H9 (cell line): ENCODE results near the gene ZNF180. TPM values are rescaled to one million over a fixed set of nuclear protein-coding genes. Genes with fewer than 3 reads are reported as not detected.

Experiments
- DNase-seq: peaks from one replicate; pipeline ENCODE4 v3.0.0-alpha.2; 2017
- H2AFZ ChIP-seq: one replicate; pipeline ENCODE4 v1.6.1; 2013; ENCODE audit warnings: mild to moderate bottlenecking, low read length, control low read depth, moderate library complexity
- H2AK5ac ChIP-seq: 2 replicates; pipeline ENCODE4 v1.6.1; 2013; ENCODE audit warnings: low read length, control low read depth, mixed read lengths; ENCODE audit not compliant: insufficient read length
- H2BK120ac ChIP-seq: one replicate; pipeline ENCODE4 v1.6.1; 2013; ENCODE audit warnings: low read depth, mild to moderate bottlenecking, low read length, control low read depth, inconsistent platforms; ENCODE audit not compliant: poor library complexity, severe bottlenecking
- H2BK12ac ChIP-seq: 2 replicates; pipeline ENCODE4 v1.6.1; 2013; ENCODE audit warnings: low read length, control low read depth, mixed read lengths, low read depth; ENCODE audit not compliant: insufficient read length
- H2BK15ac ChIP-seq: 2 replicates; pipeline ENCODE4 v1.6.1; 2013; ENCODE audit warnings: low read depth, low read length, control low read depth
- H2BK20ac ChIP-seq: one replicate; pipeline ENCODE4 v1.6.1; 2013; ENCODE audit warnings: low read depth, mild to moderate bottlenecking, low read length, control low read depth, inconsistent platforms; ENCODE audit not compliant: poor library complexity, severe bottlenecking
- H2BK5ac ChIP-seq: 2 replicates; pipeline ENCODE4 v1.6.1; 2013; ENCODE audit warnings: low read length, control low read depth, mixed read lengths; ENCODE audit not compliant: insufficient read length
- H3K14ac ChIP-seq: 2 replicates; pipeline ENCODE4 v1.6.1; 2013; ENCODE audit warnings: low read length, control low read depth; ENCODE audit not compliant: insufficient read depth
- H3K18ac ChIP-seq: 2 replicates; pipeline ENCODE4 v1.6.1; 2013; ENCODE audit warnings: low read depth, mild to moderate bottlenecking, mixed read lengths, low read length, control low read depth; ENCODE audit not compliant: insufficient read length
- H3K23ac ChIP-seq: 2 replicates; pipeline ENCODE4 v1.6.1; 2013; ENCODE audit warnings: low read length, control low read depth, mixed read lengths, low read depth; ENCODE audit not compliant: insufficient read length
- H3K23me2 ChIP-seq: 2 replicates; pipeline ENCODE4 v1.6.1; 2013; ENCODE audit warnings: low read depth, mild to moderate bottlenecking, mixed read lengths, low read length, control low read depth; ENCODE audit not compliant: insufficient read length, poor library complexity, severe bottlenecking
- H3K27ac ChIP-seq: 2 replicates; pipeline ENCODE4 v1.5.1; 2013; ENCODE audit warnings: low read length, control low read depth, mixed read lengths, low read depth; ENCODE audit not compliant: insufficient read length
- H3K27me3 ChIP-seq: 2 replicates; pipeline ENCODE4 v1.6.1; 2013; ENCODE audit warnings: low read length, control low read depth, inconsistent platforms; ENCODE audit not compliant: insufficient read depth
- H3K4ac ChIP-seq: 2 replicates; pipeline ENCODE4 v1.6.1; 2013; ENCODE audit warnings: low read depth, mild to moderate bottlenecking, control low read depth, inconsistent platforms, low read length, moderate library complexity
- H3K4me1 ChIP-seq: 2 replicates; pipeline ENCODE4 v1.6.1; 2013; ENCODE audit warnings: low read length, control low read depth, inconsistent platforms; ENCODE audit not compliant: insufficient read depth
- H3K4me2 ChIP-seq: 2 replicates; pipeline ENCODE4 v1.6.1; 2013; ENCODE audit warnings: low read length, control low read depth, mixed read lengths; ENCODE audit not compliant: insufficient read length, insufficient read depth
- H3K56ac ChIP-seq: 2 replicates; pipeline ENCODE4 v1.6.1; 2013; ENCODE audit warnings: low read depth, mild to moderate bottlenecking, mixed read lengths, low read length, control low read depth; ENCODE audit not compliant: insufficient read length
- H3K79me1 ChIP-seq: 2 replicates; pipeline ENCODE4 v1.6.1; 2013; ENCODE audit warnings: low read depth, mild to moderate bottlenecking, moderate library complexity, low read length, control low read depth, inconsistent platforms; ENCODE audit not compliant: insufficient read depth, poor library complexity, severe bottlenecking
- H3K79me2 ChIP-seq: 2 replicates; pipeline ENCODE4 v1.6.1; 2013; ENCODE audit warnings: low read length, control low read depth, inconsistent platforms; ENCODE audit not compliant: insufficient read depth
- H3K9ac ChIP-seq: 2 replicates; pipeline ENCODE4 v1.6.1; 2013; ENCODE audit warnings: low read length, control low read depth, mixed read lengths; ENCODE audit not compliant: insufficient read length; ENCODE audit errors: extremely low read depth
- H3K9me3 ChIP-seq: one replicate; pipeline ENCODE4 v1.6.1; 2013; ENCODE audit warnings: low read depth, low read length, inconsistent platforms; ENCODE audit not compliant: control insufficient read depth
- H3T11ph ChIP-seq: one replicate; pipeline ENCODE4 v1.6.1; 2013; ENCODE audit warnings: mild to moderate bottlenecking, low read length, control low read depth, inconsistent platforms
- H4K20me1 ChIP-seq: one replicate; pipeline ENCODE4 v1.6.1; 2013; ENCODE audit not compliant: control insufficient read depth, insufficient read length, insufficient read depth
- H4K5ac ChIP-seq: 2 replicates; pipeline ENCODE4 v1.6.1; 2013; ENCODE audit warnings: low read depth, mild to moderate bottlenecking, mixed read lengths, low read length, control low read depth; ENCODE audit not compliant: insufficient read length
- H4K8ac ChIP-seq: replicated peaks from 2 replicates; pipeline ENCODE4 v1.6.1; 2013; ENCODE audit warnings: low read length, control low read depth, mixed read lengths, low read depth; ENCODE audit not compliant: insufficient read length
- H4K91ac ChIP-seq: 2 replicates; pipeline ENCODE4 v1.6.1; 2013; ENCODE audit warnings: low read depth, mild to moderate bottlenecking, moderate library complexity, mixed read lengths, low read length, control low read depth; ENCODE audit not compliant: insufficient read length
- H3K27ac Mint-ChIP-seq, 3 experiments: 2 replicates in 2 of 3; 3 replicates in 1 of 3; pipeline ENCODE4 v1.8.0; 2020 to 2021; ENCODE audit warnings: mixed read lengths in 3 of 3, mild to moderate bottlenecking in 1 of 3, moderate library complexity in 1 of 3
- H3K27me3 Mint-ChIP-seq: 2 replicates; pipeline ENCODE4 v1.8.0; 2021; ENCODE audit warnings: low read depth, mild to moderate bottlenecking, moderate library complexity, mixed read lengths
- H3K36me3 Mint-ChIP-seq, 3 experiments: 2 replicates in 2 of 3; 3 replicates in 1 of 3; pipeline ENCODE4 v1.8.0; 2020 to 2021; ENCODE audit warnings: low read depth in 3 of 3, mixed read lengths in 3 of 3; ENCODE audit not compliant: insufficient read depth in 1 of 3
- H3K4me1 Mint-ChIP-seq, 2 experiments: 2 replicates each; pipeline ENCODE4 v1.8.0; 2020; ENCODE audit warnings: mixed read lengths in 2 of 2
- H3K4me3 Mint-ChIP-seq, 2 experiments: 2 replicates in 1 of 2; 3 replicates in 1 of 2; pipeline ENCODE4 v1.8.0; 2020 to 2021; ENCODE audit warnings: mild to moderate bottlenecking in 2 of 2, mixed read lengths in 2 of 2, moderate library complexity in 1 of 2
- H3K9me3 Mint-ChIP-seq, 2 experiments: 2 replicates in 1 of 2; 3 replicates in 1 of 2; pipeline ENCODE4 v1.8.0; 2020; ENCODE audit warnings: mild to moderate bottlenecking in 2 of 2, mixed read lengths in 2 of 2, moderate library complexity in 1 of 2
- WGBS: extraction: QIAGEN DNeasy Blood & Tissue Kit; methylation state at CpG from one replicate; pipeline ENCODE4 v1.1.7; 2013; ENCODE audit warnings: missing lambda C conversion rate, low lambda C conversion rate, mixed read lengths; ENCODE audit not compliant: insufficient read length; ENCODE audit errors: extremely low coverage; 5-methylcytosine and 5-hydroxymethylcytosine counted together
- total RNA-seq: library from RNA; stranded (reverse); gene quantifications from 2 replicates; pipeline ENCODE4 v1.2.1, GENCODE V29; 2021
- TF ChIP-seq, protein P1 (sequence below): fragments of 200-600 bp; sonication (generic); conservative IDR thresholded peaks from 3 replicates; pipeline ENCODE4 v1.8.0; 2021; ENCODE audit warnings: antibody characterized with exemption, mild to moderate bottlenecking

Gene ZNF180
- total RNA-seq, 1 experiment from 2014 or later: 13.6 TPM

DNA sequence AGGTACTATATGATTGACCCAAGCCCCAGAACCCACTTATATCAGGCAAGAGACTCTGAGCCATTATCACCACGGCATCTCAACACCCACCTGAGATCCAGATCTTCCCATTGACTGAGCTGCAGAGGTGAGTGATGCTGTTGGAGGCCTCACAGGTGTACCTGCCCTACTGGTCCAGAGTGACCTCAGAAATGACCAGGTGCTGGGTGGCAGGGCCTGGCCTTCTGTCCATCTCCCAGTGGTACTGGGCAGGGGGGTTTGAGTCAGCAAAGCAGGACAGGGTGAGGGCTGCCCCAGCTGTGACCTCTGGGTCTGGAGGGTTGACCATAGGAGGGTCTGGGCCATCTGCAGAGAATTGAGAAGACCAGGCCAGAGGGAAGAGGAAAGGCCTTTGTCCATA is 42.3 kb upstream of the ZNF180 start:
- Histone ChIP-seq H4K8ac (no peak overlapping the region), H2BK20ac (no peak overlapping the region), H3K27me3 (no peaks in the 10 kb centered on the region), H3K23me2 (no peaks in the 10 kb centered on the region), H4K5ac (no peak overlapping the region), H3K23ac (no peak overlapping the region), H3K14ac (no peak overlapping the region), H2BK12ac (no peak overlapping the region), H3K79me2 (no peaks in the 10 kb centered on the region), H4K20me1 (no peaks in the 10 kb centered on the region), H3K9ac (no peak overlapping the region), H3K18ac (no peak overlapping the region), H3T11ph (no peak overlapping the region), H3K4me2 (no peak overlapping the region), H3K56ac (no peak overlapping the region), H3K9me3 (no peaks in the 10 kb centered on the region), H3K27ac (no peak overlapping the region), H4K91ac (no peak overlapping the region), H2AK5ac (no peak overlapping the region), H3K4me1 (no peaks in the 10 kb centered on the region), H2BK15ac (no peak overlapping the region), H3K4ac (no peak overlapping the region), H2AFZ (no peak overlapping the region), H2BK120ac (no peak overlapping the region), H2BK5ac (no peak overlapping the region), H3K79me1 (no peaks in the 10 kb centered on the region)
- no CpG with 5 or more reads among the region's 1 CpG for WGBS
- no peak for DNase-seq
- no peak overlapping the region for H3K27ac Mint-ChIP-seq
- TF ChIP-seq, protein P1, sequence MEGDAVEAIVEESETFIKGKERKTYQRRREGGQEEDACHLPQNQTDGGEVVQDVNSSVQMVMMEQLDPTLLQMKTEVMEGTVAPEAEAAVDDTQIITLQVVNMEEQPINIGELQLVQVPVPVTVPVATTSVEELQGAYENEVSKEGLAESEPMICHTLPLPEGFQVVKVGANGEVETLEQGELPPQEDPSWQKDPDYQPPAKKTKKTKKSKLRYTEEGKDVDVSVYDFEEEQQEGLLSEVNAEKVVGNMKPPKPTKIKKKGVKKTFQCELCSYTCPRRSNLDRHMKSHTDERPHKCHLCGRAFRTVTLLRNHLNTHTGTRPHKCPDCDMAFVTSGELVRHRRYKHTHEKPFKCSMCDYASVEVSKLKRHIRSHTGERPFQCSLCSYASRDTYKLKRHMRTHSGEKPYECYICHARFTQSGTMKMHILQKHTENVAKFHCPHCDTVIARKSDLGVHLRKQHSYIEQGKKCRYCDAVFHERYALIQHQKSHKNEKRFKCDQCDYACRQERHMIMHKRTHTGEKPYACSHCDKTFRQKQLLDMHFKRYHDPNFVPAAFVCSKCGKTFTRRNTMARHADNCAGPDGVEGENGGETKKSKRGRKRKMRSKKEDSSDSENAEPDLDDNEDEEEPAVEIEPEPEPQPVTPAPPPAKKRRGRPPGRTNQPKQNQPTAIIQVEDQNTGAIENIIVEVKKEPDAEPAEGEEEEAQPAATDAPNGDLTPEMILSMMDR: no peak
- H3K9me3 Mint-ChIP-seq: peaks cover 55 to 64% of the 10 kb centered on the region in 2 experiments
- H3K4me3 Mint-ChIP-seq: no peak overlapping the region
- H3K36me3 Mint-ChIP-seq: no peaks in the 10 kb centered on the region; a peak in 2 of 7 replicates
- no peaks in the 10 kb centered on the region for H3K4me1 Mint-ChIP-seq
- peaks cover 56% of the 10 kb centered on the region for H3K27me3 Mint-ChIP-seq
